GM12801 (cell line): ENCODE data around the gene LCA5L.

Experiments
- CTCF ChIP-seq: IDR thresholded peaks from one replicate; pipeline ENCODE4 v1.5.1; 2011; ENCODE audit warnings: control low read depth; ENCODE audit not compliant: insufficient read length; ENCODE audit errors: extremely low read depth

Gene LCA5L

GRCh38 chr21:39430016-39430415 is 15.6 kb downstream of the LCA5L start:
- no peak for TF ChIP-seq CTCF

GRCh38 chr21:39429445-39429844 is 16.1 kb downstream of the LCA5L start:
- TF ChIP-seq CTCF = no peak

- no peak for TF ChIP-seq CTCF
These were observed 22.9 kb downstream of the LCA5L start for GRCh38 chr21:39422527-39423241.

- no peak for TF ChIP-seq CTCF
These were observed 39.5 kb downstream of the LCA5L start for GRCh38 chr21:39406065-39406464.

GRCh38 chr21:39400173-39400572 is 45.4 kb downstream of the LCA5L start:
- TF ChIP-seq CTCF = no peak

GRCh38 chr21:39397646-39398385 is 47.8 kb downstream of the LCA5L start:
- no peak for TF ChIP-seq CTCF

- TF ChIP-seq CTCF = no peak
These were observed 52.6 kb downstream of the LCA5L start for GRCh38 chr21:39392981-39393380.
